NCI-H510A (cell line): Measurements from ENCODE around the gene NFKBIE.
A peak's percentile ranks its signal among the peaks of the same experiment; 100 is the strongest.
"Not testable (repeated sequence)": the region's sequence is repeated elsewhere in the genome, so short reads cannot be mapped to it uniquely, and the experiment has no call there.

Source experiments
- DNase-seq: peaks from one replicate; lab custom pipeline; 2025; lab: John Stamatoyannopoulos, UW

NFKBIE gene

GRCh38 chr6:44265007-44265721, at the start of gene NFKBIE:
Gene NFKBIE, minus strand, starts transcription at chr6:44265551. Its CDS starts 205 bp downstream, at chr6:44265346.
- DNase-seq: peak; percentile 89

DNA sequence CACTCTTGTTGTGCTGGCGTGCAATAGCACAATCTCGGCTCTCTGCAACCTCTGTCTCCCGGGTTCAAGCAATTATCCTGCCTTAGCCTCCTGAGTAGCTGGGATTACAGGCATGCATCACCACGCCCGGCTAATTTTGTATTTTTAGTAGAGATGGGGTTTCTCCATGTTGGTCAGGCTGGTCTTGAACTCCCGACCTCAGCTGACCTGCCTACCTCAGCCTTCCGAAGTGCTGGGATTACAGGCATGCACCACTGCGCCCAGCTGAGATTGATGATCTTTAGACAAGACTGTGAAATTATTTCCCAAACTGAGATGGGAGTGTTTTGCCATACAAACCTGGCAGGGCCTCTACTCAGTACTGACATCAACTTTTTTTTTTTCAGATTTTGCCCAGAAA, 49.3 kb upstream of the NFKBIE start:
- DNase-seq: not testable (repeated sequence)

DNA sequence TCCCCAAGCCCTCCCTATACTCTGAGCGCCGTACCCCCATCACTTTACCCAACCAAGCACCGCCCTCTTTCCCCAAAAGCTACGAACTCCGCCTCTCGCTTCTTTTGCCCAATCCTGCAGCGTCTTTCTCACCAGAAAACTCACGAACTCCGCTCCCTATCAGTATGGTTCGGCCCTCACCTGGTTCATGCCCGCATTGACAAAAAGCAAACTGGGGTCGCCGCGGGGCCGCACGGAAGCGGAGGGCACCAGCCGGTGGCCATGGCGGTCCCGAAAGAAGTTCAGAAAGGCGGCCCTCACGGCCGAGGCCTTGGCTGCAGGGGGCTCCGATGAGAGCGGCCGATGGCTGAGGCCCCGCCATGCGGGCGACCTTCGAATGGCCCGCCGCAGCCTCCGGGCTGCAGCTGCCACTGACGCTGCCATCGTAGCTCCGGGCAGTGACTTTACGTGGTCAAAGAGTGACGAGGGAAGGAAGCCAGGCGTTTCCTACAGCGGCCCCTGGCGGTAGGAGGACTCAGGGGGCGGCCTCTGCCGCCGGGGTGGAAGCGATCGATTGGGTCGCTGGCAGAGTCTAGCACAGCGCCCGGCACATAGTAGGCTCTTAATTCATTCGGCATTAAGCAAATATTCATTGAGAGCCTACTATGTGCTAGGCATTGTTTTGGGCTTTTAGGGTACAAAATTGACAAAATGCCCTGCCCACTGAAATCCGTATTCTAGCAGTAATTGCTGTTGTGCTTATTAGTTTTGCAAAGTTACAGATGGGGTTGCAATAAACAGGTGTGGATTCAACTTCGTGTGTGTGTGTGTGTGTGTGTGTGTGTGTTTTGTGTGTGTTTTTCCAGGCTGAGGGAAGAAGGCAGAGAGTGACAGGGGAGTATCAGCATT, 47.8 kb upstream of the NFKBIE start, which contains the start of gene AARS2:
TSS of gene AARS2 (minus strand) at position 447 of the 888 bp plus-strand sequence. CDS start at position 423, 24 bp downstream.
- peak; percentile 73 for DNase-seq

DNA sequence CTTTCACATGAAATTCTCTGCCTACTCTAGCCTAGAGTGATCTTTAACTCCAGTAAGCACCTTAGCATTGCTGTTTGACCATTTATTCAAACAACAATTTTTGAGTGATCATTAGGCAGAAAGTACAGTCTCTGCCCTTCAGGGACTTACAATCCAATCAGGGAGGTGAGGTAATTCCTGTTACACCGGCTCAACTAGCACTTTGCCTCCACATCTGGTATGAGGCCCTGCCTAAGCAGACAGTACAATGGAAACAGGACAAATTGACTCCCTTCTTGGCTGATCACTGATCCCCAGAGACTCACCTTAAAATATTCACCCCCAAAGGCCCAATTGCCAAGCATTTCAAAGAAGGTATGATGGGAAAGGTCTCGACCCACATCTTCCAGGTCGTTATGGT, 46.4 kb upstream of the NFKBIE start:
- no peak for DNase-seq

GRCh38 chr6:44311304-44311703, 46.0 kb upstream of the NFKBIE start:
- no peak for DNase-seq

- DNase-seq: no peak
Observed at GRCh38 chr6:44310241-44310640, 44.9 kb upstream of the NFKBIE start.

- no peak for DNase-seq
Observed at GRCh38 chr6:44309631-44310030, 44.3 kb upstream of the NFKBIE start.

DNA sequence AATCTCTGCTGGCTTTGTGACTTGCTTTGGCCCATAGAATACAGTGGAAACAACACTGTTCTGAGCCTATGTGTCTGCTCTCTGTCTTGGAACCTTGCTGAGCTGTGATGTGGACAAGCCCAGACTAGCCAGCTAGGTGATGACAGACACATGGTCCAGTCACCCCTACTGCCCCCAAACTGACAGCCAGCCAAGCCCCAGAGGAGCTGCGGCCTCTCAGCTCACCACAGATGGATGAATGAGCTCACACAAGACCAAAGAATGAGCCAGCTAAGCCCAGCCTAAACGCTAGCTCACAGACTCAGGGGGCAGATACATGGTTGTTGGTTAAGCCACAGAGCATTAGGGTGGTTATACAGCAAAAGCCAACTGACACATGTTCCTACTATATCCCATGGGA, 43.7 kb upstream of the NFKBIE start:
- DNase-seq: no peak

DNA sequence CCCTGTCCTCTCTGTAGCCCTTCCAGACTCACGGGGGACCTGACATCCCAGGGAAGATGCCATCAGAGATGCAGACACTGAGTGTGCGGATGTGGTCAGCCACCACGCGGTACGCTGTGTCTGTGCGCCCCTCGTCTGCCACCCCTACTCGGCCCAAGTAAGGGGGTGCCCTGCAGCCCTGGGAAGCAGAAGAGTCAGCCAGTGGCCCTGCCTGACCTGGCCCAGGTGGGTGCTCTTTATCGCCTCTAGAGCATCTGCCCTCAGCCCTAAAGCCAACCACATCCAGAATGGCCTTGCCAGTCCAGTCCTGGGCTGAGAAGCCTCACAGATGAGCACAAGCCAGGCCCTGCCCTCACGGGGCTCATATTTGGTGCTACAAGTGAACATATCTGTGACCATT, 41.9 kb upstream of the NFKBIE start:
- no peak for DNase-seq

- no peak for DNase-seq
Observed at GRCh38 chr6:44306710-44307109, 41.4 kb upstream of the NFKBIE start.

- no peak for DNase-seq
Observed at GRCh38 chr6:44305200-44305725, 39.9 kb upstream of the NFKBIE start.

DNA sequence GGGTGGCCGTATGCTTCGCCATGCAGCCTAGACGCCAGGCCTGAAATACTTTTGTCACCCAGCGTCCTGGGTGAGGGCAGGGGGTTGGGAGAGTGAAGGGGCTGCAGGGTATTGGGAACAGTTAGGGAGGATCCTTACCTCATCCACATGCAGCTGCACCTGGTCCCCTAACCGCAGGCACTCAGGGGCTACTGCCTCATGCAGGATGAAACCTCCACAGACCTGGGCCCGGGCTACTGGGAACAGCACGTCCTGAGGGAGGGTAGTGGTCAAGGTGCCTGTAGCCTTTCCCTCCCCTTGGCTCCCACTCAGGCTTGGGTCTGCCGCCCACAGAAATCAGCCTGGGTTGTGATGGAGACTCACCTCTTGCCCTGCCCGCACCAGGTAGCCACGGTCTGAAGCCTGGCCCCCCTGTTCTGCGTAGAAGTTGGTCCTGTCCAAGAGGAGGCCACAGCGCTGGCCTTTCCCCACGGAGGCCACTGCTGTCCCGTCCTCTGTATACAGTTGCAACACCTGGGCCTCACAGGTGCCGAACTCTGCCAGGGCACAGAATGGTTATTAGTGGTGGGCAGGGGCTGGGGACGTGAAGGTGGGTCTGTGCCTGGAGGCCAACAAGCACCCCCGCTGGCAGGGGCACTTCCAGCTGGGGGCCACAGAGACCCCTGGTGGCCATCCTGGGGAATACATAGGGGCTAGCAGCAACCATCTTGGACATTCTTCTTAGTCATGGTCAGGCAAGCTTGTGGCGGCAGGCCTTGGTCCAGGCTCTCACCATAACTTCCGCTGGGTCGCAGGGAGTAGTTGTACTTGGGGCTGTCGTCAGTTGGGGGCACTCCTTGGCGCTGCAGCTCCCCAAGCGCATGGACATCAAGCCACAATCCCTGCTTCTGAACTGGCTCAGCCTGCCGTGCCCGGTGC, 39.2 kb upstream of the NFKBIE start:
- no peak for DNase-seq

- DNase-seq: no peak
Observed at GRCh38 chr6:44303842-44304241, 38.5 kb upstream of the NFKBIE start.

- no peak for DNase-seq
Observed at GRCh38 chr6:44302856-44303255, 37.5 kb upstream of the NFKBIE start.

DNA sequence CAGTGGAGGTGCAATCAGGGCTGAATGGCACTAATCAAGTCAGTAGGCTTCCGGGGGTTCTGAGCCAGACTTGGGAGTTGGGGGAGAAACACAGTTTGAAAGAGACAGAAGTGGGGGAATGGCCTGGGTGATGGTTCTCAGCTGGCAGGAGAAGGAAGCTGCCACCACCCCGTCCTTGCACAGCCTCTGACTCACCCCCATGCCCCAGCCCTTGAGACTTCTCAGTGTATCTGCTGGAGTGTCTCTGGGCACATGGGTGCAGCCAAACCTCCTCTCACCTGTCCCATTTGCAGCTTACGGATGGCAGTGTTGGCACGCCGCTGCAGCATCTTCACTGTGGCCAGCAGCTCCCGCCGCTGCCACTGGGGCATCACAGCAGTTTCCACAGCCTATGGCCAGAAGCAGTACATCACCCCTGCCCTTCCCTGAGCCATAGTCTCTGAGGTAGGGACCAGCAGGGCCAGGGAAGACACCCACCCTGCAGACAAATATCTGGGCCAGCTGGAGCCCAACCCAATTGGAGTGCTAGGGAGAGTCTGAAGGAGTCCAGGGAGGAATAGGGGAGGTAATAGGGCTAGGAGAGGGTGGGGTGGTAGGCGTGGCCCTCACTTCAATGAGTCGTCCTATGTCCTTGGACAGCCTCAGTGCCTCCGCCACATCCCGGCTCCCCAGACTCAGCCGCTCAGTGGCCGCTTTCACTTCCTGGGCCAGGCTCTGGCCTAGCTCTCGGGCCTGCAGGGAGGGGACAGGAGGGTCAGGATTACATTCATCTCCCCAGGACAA, 36.6 kb upstream of the NFKBIE start:
- no peak for DNase-seq

DNA sequence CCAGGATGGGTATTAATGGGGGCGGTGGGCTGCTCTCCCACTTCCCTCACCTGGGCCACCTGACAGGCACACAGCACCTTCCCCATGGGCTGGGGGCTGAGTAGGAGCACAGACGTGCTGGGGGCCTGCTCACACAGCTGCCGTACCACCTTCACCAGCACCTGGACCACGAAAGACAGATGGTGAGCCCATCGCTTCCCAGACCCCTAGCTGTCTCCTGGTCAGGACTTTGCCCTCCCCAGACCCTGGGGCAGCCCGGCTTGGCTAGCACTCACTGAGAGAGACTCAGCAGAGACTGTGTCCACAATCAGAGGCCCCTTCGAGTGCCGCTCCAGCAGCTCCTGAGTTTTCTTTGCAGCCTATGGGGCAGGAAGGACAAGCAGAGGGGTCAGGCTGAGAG, 35.8 kb upstream of the NFKBIE start:
- DNase-seq: no peak

- no peak for DNase-seq
Observed at GRCh38 chr6:44300292-44300823, 35.0 kb upstream of the NFKBIE start.

GRCh38 chr6:44298864-44299263, 33.5 kb upstream of the NFKBIE start:
- no peak for DNase-seq

- no peak for DNase-seq
Observed at GRCh38 chr6:44298055-44298803, 32.9 kb upstream of the NFKBIE start.
